ENCODE measurements around the gene ETV3.
A peak's percentile ranks its signal among the peaks of the same experiment; 100 is the strongest.

- TF ChIP-seq, protein P1, sequence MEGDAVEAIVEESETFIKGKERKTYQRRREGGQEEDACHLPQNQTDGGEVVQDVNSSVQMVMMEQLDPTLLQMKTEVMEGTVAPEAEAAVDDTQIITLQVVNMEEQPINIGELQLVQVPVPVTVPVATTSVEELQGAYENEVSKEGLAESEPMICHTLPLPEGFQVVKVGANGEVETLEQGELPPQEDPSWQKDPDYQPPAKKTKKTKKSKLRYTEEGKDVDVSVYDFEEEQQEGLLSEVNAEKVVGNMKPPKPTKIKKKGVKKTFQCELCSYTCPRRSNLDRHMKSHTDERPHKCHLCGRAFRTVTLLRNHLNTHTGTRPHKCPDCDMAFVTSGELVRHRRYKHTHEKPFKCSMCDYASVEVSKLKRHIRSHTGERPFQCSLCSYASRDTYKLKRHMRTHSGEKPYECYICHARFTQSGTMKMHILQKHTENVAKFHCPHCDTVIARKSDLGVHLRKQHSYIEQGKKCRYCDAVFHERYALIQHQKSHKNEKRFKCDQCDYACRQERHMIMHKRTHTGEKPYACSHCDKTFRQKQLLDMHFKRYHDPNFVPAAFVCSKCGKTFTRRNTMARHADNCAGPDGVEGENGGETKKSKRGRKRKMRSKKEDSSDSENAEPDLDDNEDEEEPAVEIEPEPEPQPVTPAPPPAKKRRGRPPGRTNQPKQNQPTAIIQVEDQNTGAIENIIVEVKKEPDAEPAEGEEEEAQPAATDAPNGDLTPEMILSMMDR (conservative IDR thresholded peaks at IDR 0.05 in 1 of 2, IDR thresholded peaks at IDR 0.05 in 1 of 2; ENCODE audit: low read depth in 1 of 2, low read length in 2 of 2): peak; percentile 90 to 92
- no peak for TF ChIP-seq EZH2 (IDR thresholded peaks at IDR 0.05; ENCODE audit: low read length, missing control alignments)
Measured at GRCh38 chr1:157090196-157090647, 48.0 kb downstream of the ETV3 start.
